Fibroblast of skin of scalp (primary cell): ENCODE results near the gene NPIPB5. TPM values are rescaled to one million over a fixed set of nuclear protein-coding genes. Genes with fewer than 3 reads are reported as not detected.
"Not testable (repeated sequence)": the region's sequence is repeated elsewhere in the genome, so short reads cannot be mapped to it uniquely, and the experiment has no call there.

ENCODE experiments used
- DNase-seq: peaks from one replicate; pipeline ENCODE4 v3.0.0-alpha.2; 2013
- polyA plus RNA-seq, 2 experiments: library from polyadenylated mRNA; unstranded; fragments of 120-200 nt; gene quantifications; one replicate each; pipeline ENCODE4 v1.2.1, GENCODE V29; 2013; ENCODE audit not compliant: insufficient read length in 2 of 2

NPIPB5 gene
- polyA plus RNA-seq (2013, experiment 1 of 2; ENCODE audit: insufficient read length): 62.2 TPM
- polyA plus RNA-seq (2013, experiment 2 of 2; ENCODE audit: insufficient read length): 58.8 TPM

DNA sequence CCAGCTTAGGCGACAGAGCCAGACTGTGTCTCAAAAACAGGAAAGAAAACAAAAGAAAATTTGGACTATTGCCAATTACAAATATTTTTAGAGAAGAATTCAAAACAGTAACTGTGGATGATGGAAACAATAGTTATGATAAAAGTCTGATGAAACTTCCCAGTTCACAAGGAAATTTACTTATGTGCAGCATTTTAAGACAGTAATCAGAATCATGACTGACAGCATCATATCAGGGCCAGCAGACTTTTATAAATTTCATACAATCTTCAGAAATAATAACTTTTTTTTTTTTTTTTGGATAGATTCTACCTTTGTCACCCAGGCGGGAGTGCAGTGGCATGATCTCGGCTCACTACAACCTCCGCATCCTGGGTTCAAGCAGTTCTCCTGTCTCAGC, at the start of gene NPIPB5:
Gene NPIPB5, plus strand, starts transcription at position 301 of the 400 bp plus-strand sequence. CDS start 2,911 bp downstream, outside the sequence.
- DNase-seq: not testable (repeated sequence)

DNA sequence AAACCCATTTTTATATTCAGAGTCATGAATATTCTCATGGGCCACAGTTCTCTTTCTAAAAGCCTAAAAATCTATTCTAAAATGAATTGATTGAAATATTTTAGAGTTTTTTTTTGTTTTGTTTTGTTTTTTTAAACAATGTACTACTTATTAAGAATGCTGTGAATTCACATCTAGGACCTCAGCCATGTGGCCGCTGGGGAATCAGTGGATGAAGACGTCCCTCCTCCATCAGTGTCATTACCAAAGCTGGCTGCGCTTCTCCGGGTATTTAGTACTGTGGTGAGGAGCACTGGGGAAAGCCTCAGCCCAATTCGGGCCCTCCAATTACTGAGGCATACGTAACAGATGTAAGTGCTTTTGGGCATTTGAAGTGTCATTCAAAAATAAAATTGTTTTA, 41.8 kb upstream of the NPIPB5 start:
- not testable (repeated sequence) for DNase-seq

DNA sequence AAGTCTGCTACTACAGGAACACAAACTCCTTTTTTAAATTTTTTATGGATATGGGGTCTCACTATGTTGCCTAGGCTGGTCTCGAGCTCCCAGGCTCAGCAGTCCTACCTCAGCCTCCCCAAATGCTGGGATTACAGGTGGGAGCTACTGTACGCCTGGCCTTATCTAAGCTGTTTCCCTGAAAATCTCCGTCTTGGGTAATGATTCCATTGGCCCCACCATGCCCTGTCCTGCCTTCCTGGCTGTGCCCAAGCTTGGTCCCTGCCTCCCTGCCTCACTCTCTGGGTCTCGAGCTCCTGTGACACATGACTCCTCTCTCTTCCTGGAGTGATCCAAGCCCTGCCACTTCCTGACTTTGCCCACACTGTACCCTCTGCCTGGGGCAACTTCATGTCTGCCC, 27.3 kb downstream of the NPIPB5 start:
- not testable (repeated sequence) for DNase-seq

DNA sequence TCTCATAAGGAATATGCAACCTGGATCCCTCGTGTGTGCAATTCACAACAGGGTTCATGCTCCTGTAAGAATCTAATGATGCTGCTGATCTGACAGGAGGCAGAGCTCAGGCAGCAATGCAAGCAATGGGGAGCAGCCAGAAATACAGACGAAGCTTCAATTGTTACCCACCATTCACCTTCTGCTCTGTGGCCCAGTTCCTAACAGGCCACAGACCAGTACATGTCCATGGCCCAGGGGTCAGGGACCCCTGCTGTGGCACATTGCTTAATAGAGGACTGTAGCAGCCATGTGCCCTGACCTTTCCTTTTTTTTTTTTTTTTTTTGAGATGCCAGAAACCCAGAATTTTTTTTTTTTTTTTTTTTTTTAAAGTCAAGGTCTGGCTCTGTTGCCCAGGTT, 34.1 kb downstream of the NPIPB5 start:
- not testable (repeated sequence) for DNase-seq

DNA sequence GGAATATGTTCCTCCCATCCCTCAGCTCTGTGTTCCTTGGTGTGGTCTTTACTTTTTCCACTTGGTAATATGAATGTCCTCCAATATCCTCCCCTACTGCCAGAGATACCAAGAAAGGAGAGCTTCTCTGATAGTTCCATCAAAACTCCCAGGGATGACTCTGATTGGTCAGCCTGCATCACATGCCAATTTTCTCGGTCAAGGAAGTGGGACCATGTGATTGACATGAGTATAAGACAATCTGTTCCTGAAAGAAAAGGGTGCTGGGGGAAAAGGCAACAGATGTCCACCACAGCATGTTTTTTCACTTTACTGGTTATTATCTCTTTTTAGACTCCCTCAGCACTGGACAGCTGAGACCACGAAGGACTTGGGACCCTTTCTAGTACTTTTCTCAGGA, 35.9 kb downstream of the NPIPB5 start:
- DNase-seq: not testable (repeated sequence)

DNA sequence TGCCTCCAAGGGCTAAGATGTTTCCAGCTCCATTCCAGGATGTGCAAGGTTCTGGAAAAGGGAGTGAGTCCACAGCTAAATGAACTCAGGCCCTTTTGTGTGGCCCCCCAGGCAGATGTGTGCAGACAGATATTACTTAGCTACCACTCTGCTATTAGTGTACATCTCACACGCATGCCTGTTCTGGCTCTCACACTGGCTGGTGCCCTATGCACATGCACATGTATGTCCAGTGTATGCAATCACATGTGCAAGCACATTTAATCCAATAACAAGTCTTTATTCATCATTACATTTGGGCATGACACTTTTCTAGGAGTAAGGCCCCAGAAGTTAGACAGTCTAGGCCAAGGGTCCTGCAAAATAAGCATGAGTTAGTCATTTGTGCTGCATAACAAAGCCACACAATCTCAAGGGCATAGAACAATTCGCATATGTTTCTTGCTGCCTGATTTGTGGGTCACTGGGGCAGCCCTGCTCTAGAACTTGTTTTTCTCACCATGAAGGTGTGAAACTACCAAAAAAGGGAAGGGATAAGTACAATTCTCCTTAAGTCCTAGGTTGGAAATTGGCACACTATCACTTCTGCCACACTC, 36.6 kb downstream of the NPIPB5 start:
- DNase-seq: not testable (repeated sequence)

DNA sequence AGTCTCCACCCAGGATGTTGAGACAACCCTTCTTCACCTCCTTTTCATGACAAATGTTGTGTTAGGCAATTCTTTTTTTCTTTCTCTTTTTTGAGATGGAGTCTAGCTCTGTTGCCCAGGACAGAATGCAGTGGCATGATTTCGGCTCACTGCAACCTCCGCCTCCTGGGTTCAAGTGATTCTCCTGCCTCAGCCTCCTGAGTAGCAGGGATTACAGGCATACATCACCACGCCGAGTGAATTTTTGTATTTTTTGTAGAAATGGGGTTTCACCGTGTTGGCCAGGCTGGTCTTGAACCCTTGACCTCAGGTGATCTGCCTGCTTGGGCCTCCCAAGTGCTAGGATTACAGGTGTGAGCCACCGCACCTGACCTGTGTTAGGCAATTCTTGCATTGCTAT, 39.2 kb downstream of the NPIPB5 start:
- not testable (repeated sequence) for DNase-seq

DNA sequence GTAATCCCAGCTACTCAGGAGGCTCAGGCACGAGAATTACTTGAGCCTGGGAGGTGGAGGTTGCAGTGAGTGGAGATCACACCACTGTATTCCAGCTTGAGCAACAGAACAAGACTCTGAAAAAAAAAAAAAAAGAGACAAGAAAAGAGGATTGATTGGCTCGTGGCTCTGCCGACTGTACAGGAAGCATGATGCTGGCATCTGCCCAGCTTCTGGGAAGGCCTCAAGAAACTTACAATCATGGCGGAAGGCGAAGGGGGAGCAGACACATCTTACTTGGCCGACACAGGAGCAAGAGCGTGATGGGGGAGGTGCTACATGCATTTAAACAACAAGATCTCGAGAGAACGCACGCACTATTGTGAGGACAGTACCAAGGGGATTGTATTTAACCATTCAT, 40.5 kb downstream of the NPIPB5 start:
- DNase-seq: not testable (repeated sequence)

DNA sequence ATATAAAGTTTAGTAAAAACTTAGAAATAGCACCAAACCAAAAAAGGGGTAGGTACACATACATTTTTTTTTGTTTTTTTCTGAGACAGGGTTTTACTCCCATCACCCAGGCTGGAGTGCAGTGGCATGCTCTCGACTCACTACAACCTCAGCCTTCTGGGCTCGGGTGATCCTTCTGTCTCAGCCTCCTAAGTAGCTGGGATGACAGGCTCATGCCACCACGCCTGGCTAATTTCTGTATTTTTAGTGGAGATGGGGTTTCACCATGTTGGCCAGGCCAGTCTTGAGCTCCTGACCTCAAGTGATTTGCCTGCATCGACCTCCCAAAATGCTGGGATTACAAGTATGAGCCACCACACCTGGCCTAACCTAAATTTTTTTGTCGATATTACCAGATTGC, 41.0 kb downstream of the NPIPB5 start:
- not testable (repeated sequence) for DNase-seq

DNA sequence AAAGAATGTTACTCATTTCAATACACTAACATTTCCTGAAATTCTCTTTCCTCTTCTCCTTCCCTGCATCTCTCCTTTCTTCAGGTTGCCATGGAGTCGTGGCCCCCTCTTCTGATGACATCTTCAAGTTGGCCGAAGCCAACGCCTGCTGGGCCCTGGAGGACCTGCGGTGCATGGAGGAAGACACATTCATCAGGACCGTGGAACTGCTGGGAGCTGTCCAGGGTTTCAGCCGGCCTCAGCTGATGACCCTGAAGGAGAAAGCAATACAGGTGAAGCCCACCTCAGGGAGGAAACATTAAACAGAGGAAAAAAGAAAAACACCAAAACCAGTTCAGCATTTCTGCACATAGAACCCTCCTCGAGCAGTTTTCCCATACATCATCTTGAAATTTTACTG, 46.1 kb downstream of the NPIPB5 start:
- DNase-seq: not testable (repeated sequence)
